ENCODE results near the gene NXN.

- no peak for TF ChIP-seq CTCF (IDR thresholded peaks at IDR 0.05)
- no peak for TF ChIP-seq ZFX (IDR thresholded peaks at IDR 0.05; ENCODE audit: borderline replicate concordance)
Measured at GRCh38 chr17:759964-760363, 219.6 kb downstream of the NXN start.
